Liver (tissue), 9 donors: Measurements from ENCODE around the gene PIK3CA. TPM values are rescaled to one million over a fixed set of nuclear protein-coding genes. Genes with fewer than 3 reads are reported as not detected.
"Not testable (repeated sequence)": the region's sequence is repeated elsewhere in the genome, so short reads cannot be mapped to it uniquely, and the experiment has no call there.

ENCODE experiments used
- DNase-seq: peaks from one replicate; pipeline ENCODE4 v3.0.0-alpha.2; 2017; ENCODE audit warnings: low spot score
- H3K27ac ChIP-seq, 2 donors: one replicate each; pipeline ENCODE4 v1.7.0; 2013; ENCODE audit warnings: inconsistent platforms in 2 of 2, low read length in 2 of 2, control low read depth in 1 of 2, low read depth in 1 of 2, mild to moderate bottlenecking in 1 of 2
- H3K27me3 ChIP-seq, 4 donors: one replicate each; pipeline versions ENCODE4 v1.6.1 to v1.7.0; 2013; ENCODE audit warnings: low read length in 3 of 4, inconsistent platforms in 1 of 4, mild to moderate bottlenecking in 1 of 4, moderate library complexity in 1 of 4; ENCODE audit not compliant: control insufficient read depth in 4 of 4, insufficient read depth in 4 of 4
- H3K36me3 ChIP-seq, 4 donors: one replicate each; pipeline versions ENCODE4 v1.6.1 to v1.7.0; 2013; ENCODE audit warnings: low read length in 3 of 4, mild to moderate bottlenecking in 3 of 4, low read depth in 1 of 4, moderate library complexity in 1 of 4; ENCODE audit not compliant: control insufficient read depth in 4 of 4, insufficient read depth in 3 of 4
- H3K4me1 ChIP-seq, 4 donors: one replicate each; pipeline versions ENCODE4 v1.6.1 to v1.7.0; 2013; ENCODE audit warnings: low read length in 3 of 4, mild to moderate bottlenecking in 3 of 4, moderate library complexity in 1 of 4; ENCODE audit not compliant: control insufficient read depth in 4 of 4, insufficient read depth in 4 of 4
- H3K4me3 ChIP-seq, 3 donors: one replicate each; pipeline versions ENCODE4 v1.6.1 to v1.7.0; 2013; ENCODE audit warnings: low read length in 3 of 3, control low read depth in 1 of 3, low read depth in 1 of 3, mild to moderate bottlenecking in 1 of 3
- H3K9ac ChIP-seq, 2 donors: one replicate each; pipeline ENCODE4 v1.7.0; 2013; ENCODE audit warnings: low read length in 2 of 2, mild to moderate bottlenecking in 2 of 2, moderate library complexity in 2 of 2, control low read depth in 1 of 2, low read depth in 1 of 2
- H3K9me3 ChIP-seq, 4 donors: one replicate each; pipeline versions ENCODE4 v1.6.1 to v1.7.0; 2013; ENCODE audit warnings: low read length in 3 of 4; ENCODE audit not compliant: control insufficient read depth in 4 of 4
- ATF3 ChIP-seq: IDR thresholded peaks from 2 replicates; pipeline ENCODE4 v1.6.1; 2016; ENCODE audit warnings: antibody characterized with exemption
- CTCF ChIP-seq: fragments of 150-350 bp; IDR thresholded peaks from 2 replicates; pipeline ENCODE4 v1.5.1; 2017; ENCODE audit warnings: improper control_type of control experiment, low read depth, low read length; ENCODE audit not compliant: missing input control
- EGR1 ChIP-seq, 2 donors: IDR thresholded peaks; 2 replicates each; pipeline ENCODE4 v1.6.1; 2016 to 2018; ENCODE audit warnings: antibody characterized with exemption in 2 of 2, low read depth in 2 of 2
- FOXA1 ChIP-seq: IDR thresholded peaks from 2 replicates; pipeline ENCODE4 v1.6.1; 2016; ENCODE audit warnings: antibody characterized with exemption
- FOXA2 ChIP-seq: IDR thresholded peaks from 2 replicates; pipeline ENCODE4 v1.6.1; 2016; ENCODE audit warnings: antibody characterized with exemption
- GABPA ChIP-seq, 2 donors: IDR thresholded peaks in 1 of 2; conservative IDR thresholded peaks in 1 of 2; 2 replicates each; pipeline ENCODE4 v1.6.1; 2016; ENCODE audit warnings: antibody characterized with exemption in 2 of 2, mild to moderate bottlenecking in 1 of 2, moderate library complexity in 1 of 2
- HNF4A ChIP-seq, 2 donors: conservative IDR thresholded peaks; 2 replicates each; pipeline ENCODE4 v1.6.1; 2016; ENCODE audit warnings: antibody characterized with exemption in 2 of 2, mild to moderate bottlenecking in 2 of 2
- HNF4G ChIP-seq: IDR thresholded peaks from 2 replicates; pipeline ENCODE4 v1.6.1; 2016; ENCODE audit warnings: antibody characterized with exemption
- JUND ChIP-seq, 2 donors: IDR thresholded peaks; 2 replicates each; pipeline ENCODE4 v1.6.1; 2016; ENCODE audit warnings: antibody characterized with exemption in 2 of 2
- MAX ChIP-seq: IDR thresholded peaks from 2 replicates; pipeline ENCODE4 v1.6.1; 2016; ENCODE audit warnings: antibody characterized with exemption
- NR2F2 ChIP-seq: IDR thresholded peaks from 2 replicates; pipeline ENCODE4 v1.6.1; 2016; ENCODE audit warnings: antibody characterized with exemption
- RAD21 ChIP-seq, 2 donors: IDR thresholded peaks; 2 replicates each; pipeline ENCODE4 v1.6.1; 2016; ENCODE audit warnings: antibody characterized with exemption in 2 of 2, mild to moderate bottlenecking in 2 of 2
- REST ChIP-seq: IDR thresholded peaks from 2 replicates; pipeline ENCODE4 v1.6.1; 2016; ENCODE audit warnings: antibody characterized with exemption, mild to moderate bottlenecking
- RXRA ChIP-seq, 2 donors: IDR thresholded peaks; 2 replicates each; pipeline ENCODE4 v1.6.1; 2017 to 2018; ENCODE audit warnings: antibody characterized with exemption in 2 of 2, mild to moderate bottlenecking in 1 of 2
- SP1 ChIP-seq: IDR thresholded peaks from 2 replicates; pipeline ENCODE4 v1.6.1; 2018; ENCODE audit warnings: antibody characterized with exemption, mild to moderate bottlenecking
- TAF1 ChIP-seq: conservative IDR thresholded peaks from 2 replicates; pipeline ENCODE4 v1.6.1; 2016; ENCODE audit warnings: antibody characterized with exemption, mild to moderate bottlenecking
- YY1 ChIP-seq: IDR thresholded peaks from 2 replicates; pipeline ENCODE4 v1.6.1; 2016; ENCODE audit warnings: antibody characterized with exemption, mild to moderate bottlenecking
- ZBTB33 ChIP-seq: IDR thresholded peaks from 2 replicates; pipeline ENCODE4 v1.6.1; 2016; ENCODE audit warnings: antibody characterized with exemption
- WGBS: extraction: QIAGEN DNeasy Blood & Tissue Kit; methylation state at CpG from one replicate; pipeline ENCODE4 v1.1.7; 2013; 5-methylcytosine and 5-hydroxymethylcytosine counted together
- polyA plus RNA-seq, 2 donors: library from polyadenylated mRNA; stranded (reverse) in 1 of 2; unstranded in 1 of 2; fragments of 200-250 nt in 1 of 2; fragments of >200 nt in 1 of 2; fragmentation: Nextera tagmentation in 1 of 2; extraction: Ambion mirVana in 1 of 2; gene quantifications; one replicate each; pipeline versions ENCODE4 v1.2.1 to v1.2.3, GENCODE V29; 2013 to 2015
- total RNA-seq, 2 donors: library from RNA; depleted of rRNA; stranded (reverse); fragments of >200 nt; gene quantifications; one replicate each; pipeline ENCODE4 v1.2.3, GENCODE V29; 2014
- donor health status: healthy.
- donor health status: healthy.
- donor health status: healthy.
- donor health status: healthy.
- donor health status: healthy.

Gene PIK3CA
- total and polyA plus RNA-seq, 4 donors, result 3.6 to 14.6 (median 7.2) TPM

GRCh38 chr3:179113903-179114302, 34.3 kb upstream of the PIK3CA start:
- H3K9me3 ChIP-seq, result peaks cover 0 to 4% (median 0%) of the 10 kb centered on the region in 4 donors
- no peak for DNase-seq
- H3K4me3 ChIP-seq, result no peak overlapping the region
- H3K27me3 ChIP-seq, result no peaks in the 10 kb centered on the region
- no peaks in the 10 kb centered on the region for H3K4me1 ChIP-seq
- H3K36me3 ChIP-seq, result no peaks in the 10 kb centered on the region
- H3K9ac ChIP-seq, result no peak overlapping the region
- TF ChIP-seq RXRA (IDR thresholded peaks at IDR 0.05) (no peak), GABPA (IDR thresholded peaks at IDR 0.05 in 1 of 2, conservative IDR thresholded peaks at IDR 0.05 in 1 of 2) (no peak), REST (no peak), FOXA2 (no peak), YY1 (no peak), CTCF (no peak)
- 67% methylated on average over 2 of the region's 2 CpGs for WGBS
- no peak overlapping the region for H3K27ac ChIP-seq

- H3K27me3 ChIP-seq, H3K9me3 ChIP-seq, H3K9ac ChIP-seq, H3K4me1 ChIP-seq, H3K4me3 ChIP-seq, H3K36me3 ChIP-seq, DNase-seq, H3K27ac ChIP-seq: not testable (repeated sequence)
- 59% methylated on average over 1 of the region's 1 CpG for WGBS
Measured at GRCh38 chr3:179115444-179115843, 32.7 kb upstream of the PIK3CA start.

GRCh38 chr3:179116816-179117215, 31.3 kb upstream of the PIK3CA start:
- Histone ChIP-seq H3K9ac (no peak overlapping the region), H3K4me3 (no peak overlapping the region), H3K27me3 (no peaks in the 10 kb centered on the region), H3K9me3 (no peaks in the 10 kb centered on the region), H3K36me3 (no peaks in the 10 kb centered on the region), H3K4me1 (no peaks in the 10 kb centered on the region), H3K27ac (no peak overlapping the region)
- DNase-seq, result no peak
- 71% methylated on average over 2 of the region's 2 CpGs for WGBS
- no peak for TF ChIP-seq YY1
- TF ChIP-seq JUND (IDR thresholded peaks at IDR 0.05), result no peak
- TF ChIP-seq FOXA2, result no peak
- TF ChIP-seq TAF1, result no peak
- no peak for TF ChIP-seq GABPA (IDR thresholded peaks at IDR 0.05 in 1 of 2, conservative IDR thresholded peaks at IDR 0.05 in 1 of 2)
- TF ChIP-seq ZBTB33, result no peak
- no peak for TF ChIP-seq HNF4G
- no peak for TF ChIP-seq HNF4A (conservative IDR thresholded peaks at IDR 0.05)
- no peak for TF ChIP-seq RXRA (IDR thresholded peaks at IDR 0.05)
- TF ChIP-seq RAD21 (IDR thresholded peaks at IDR 0.05), result no peak
- TF ChIP-seq ATF3, result no peak
- no peak for TF ChIP-seq SP1
- TF ChIP-seq MAX, result no peak
- TF ChIP-seq EGR1 (IDR thresholded peaks at IDR 0.05; ENCODE audit: low read depth in 2 of 2), result no peak
- no peak for TF ChIP-seq CTCF
- no peak for TF ChIP-seq NR2F2
- no peak for TF ChIP-seq FOXA1
